ENCODE results near the gene ATP8A2.
"Not testable (repeated sequence)": the region's sequence is repeated elsewhere in the genome, so short reads cannot be mapped to it uniquely, and the experiment has no call there.

Gene ATP8A2

GRCh38 chr13:26060357-26060756 lies 688.6 kb downstream of the ATP8A2 start:
- H3K9me3 ChIP-seq (ENCODE audit: control insufficient read depth in 2 of 2, low read length in 2 of 2) = no peaks in the 10 kb centered on the region
- no peaks in the 10 kb centered on the region for H3K36me3 ChIP-seq (ENCODE audit: control insufficient read depth in 2 of 2, insufficient read depth in 2 of 2, low read length in 2 of 2)
- no peak overlapping the region for H3K4me3 ChIP-seq (ENCODE audit: low read length in 2 of 2)
- H3K9ac ChIP-seq (ENCODE audit: low read length in 2 of 2) = no peak overlapping the region
- H3K27ac ChIP-seq (ENCODE audit: low read length) = no peak overlapping the region
- no peaks in the 10 kb centered on the region for H3K4me1 ChIP-seq (ENCODE audit: control insufficient read depth, insufficient read depth, low read length)
- peaks cover 0 to 5% of the 10 kb centered on the region in 2 donors for H3K27me3 ChIP-seq (ENCODE audit: control insufficient read depth in 1 of 2, insufficient read depth in 2 of 2, low read length in 2 of 2)

GRCh38 chr13:26061256-26061655 lies 689.5 kb downstream of the ATP8A2 start:
- Histone ChIP-seq H3K4me1 (ENCODE audit: control insufficient read depth, insufficient read depth, low read length) (no peaks in the 10 kb centered on the region), H3K9ac (ENCODE audit: low read length in 2 of 2) (no peak overlapping the region), H3K4me3 (ENCODE audit: low read length in 2 of 2) (no peak overlapping the region), H3K9me3 (ENCODE audit: control insufficient read depth in 2 of 2, low read length in 2 of 2) (no peaks in the 10 kb centered on the region), H3K27me3 (ENCODE audit: control insufficient read depth in 1 of 2, insufficient read depth in 2 of 2, low read length in 2 of 2) (peaks cover 0 to 5% of the 10 kb centered on the region in 2 donors), H3K27ac (ENCODE audit: low read length) (no peak overlapping the region), H3K36me3 (ENCODE audit: control insufficient read depth in 2 of 2, insufficient read depth in 2 of 2, low read length in 2 of 2) (no peaks in the 10 kb centered on the region)

GRCh38 chr13:26061947-26062346 lies 690.2 kb downstream of the ATP8A2 start:
- no peaks in the 10 kb centered on the region for H3K4me1 ChIP-seq (ENCODE audit: control insufficient read depth, insufficient read depth, low read length)
- H3K9me3 ChIP-seq (ENCODE audit: control insufficient read depth in 2 of 2, low read length in 2 of 2) = no peaks in the 10 kb centered on the region
- no peaks in the 10 kb centered on the region for H3K36me3 ChIP-seq (ENCODE audit: control insufficient read depth in 2 of 2, insufficient read depth in 2 of 2, low read length in 2 of 2)
- no peak overlapping the region for H3K27ac ChIP-seq (ENCODE audit: low read length)
- peaks cover 0 to 4% of the 10 kb centered on the region in 2 donors for H3K27me3 ChIP-seq (ENCODE audit: control insufficient read depth in 1 of 2, insufficient read depth in 2 of 2, low read length in 2 of 2)
- no peak overlapping the region for H3K4me3 ChIP-seq (ENCODE audit: low read length in 2 of 2)
- no peak overlapping the region for H3K9ac ChIP-seq (ENCODE audit: low read length in 2 of 2)

- Histone ChIP-seq H3K27ac (ENCODE audit: low read length) (no peak overlapping the region), H3K9me3 (ENCODE audit: control insufficient read depth in 2 of 2, low read length in 2 of 2) (no peaks in the 10 kb centered on the region), H3K9ac (ENCODE audit: low read length in 2 of 2) (no peak overlapping the region), H3K27me3 (ENCODE audit: control insufficient read depth in 1 of 2, insufficient read depth in 2 of 2, low read length in 2 of 2) (no peaks in the 10 kb centered on the region), H3K4me3 (ENCODE audit: low read length in 2 of 2) (no peak overlapping the region), H3K36me3 (ENCODE audit: control insufficient read depth in 2 of 2, insufficient read depth in 2 of 2, low read length in 2 of 2) (no peaks in the 10 kb centered on the region), H3K4me1 (ENCODE audit: control insufficient read depth, insufficient read depth, low read length) (no peaks in the 10 kb centered on the region)
Observed at GRCh38 chr13:26062853-26063444, 691.2 kb downstream of the ATP8A2 start.

GRCh38 chr13:26066492-26066891 lies 694.7 kb downstream of the ATP8A2 start:
- H3K9ac ChIP-seq (ENCODE audit: low read length in 2 of 2); H3K27ac ChIP-seq (ENCODE audit: low read length); H3K4me1 ChIP-seq (ENCODE audit: control insufficient read depth, insufficient read depth, low read length); H3K4me3 ChIP-seq (ENCODE audit: low read length in 2 of 2); H3K9me3 ChIP-seq (ENCODE audit: control insufficient read depth in 2 of 2, low read length in 2 of 2); H3K27me3 ChIP-seq (ENCODE audit: control insufficient read depth in 1 of 2, insufficient read depth in 2 of 2, low read length in 2 of 2); H3K36me3 ChIP-seq (ENCODE audit: control insufficient read depth in 2 of 2, insufficient read depth in 2 of 2, low read length in 2 of 2): not testable (repeated sequence)

- no peaks in the 10 kb centered on the region for H3K4me1 ChIP-seq (ENCODE audit: control insufficient read depth, insufficient read depth, low read length)
Observed at GRCh38 chr13:26067601-26068000, 695.8 kb downstream of the ATP8A2 start.

GRCh38 chr13:26068372-26068771 lies 696.6 kb downstream of the ATP8A2 start:
- H3K4me1 ChIP-seq (ENCODE audit: control insufficient read depth, insufficient read depth, low read length); H3K27me3 ChIP-seq (ENCODE audit: control insufficient read depth in 1 of 2, insufficient read depth in 2 of 2, low read length in 2 of 2); H3K27ac ChIP-seq (ENCODE audit: low read length); H3K36me3 ChIP-seq (ENCODE audit: control insufficient read depth in 2 of 2, insufficient read depth in 2 of 2, low read length in 2 of 2); H3K4me3 ChIP-seq (ENCODE audit: low read length in 2 of 2); H3K9ac ChIP-seq (ENCODE audit: low read length in 2 of 2); H3K9me3 ChIP-seq (ENCODE audit: control insufficient read depth in 2 of 2, low read length in 2 of 2): not testable (repeated sequence)

More at GRCh38 chr13:26067601-26068000, 695.8 kb downstream of the ATP8A2 start:
- no peaks in the 10 kb centered on the region for H3K9me3 ChIP-seq (ENCODE audit: control insufficient read depth in 2 of 2, low read length in 2 of 2)
- no peak overlapping the region for H3K9ac ChIP-seq (ENCODE audit: low read length in 2 of 2)
- no peaks in the 10 kb centered on the region for H3K36me3 ChIP-seq (ENCODE audit: control insufficient read depth in 2 of 2, insufficient read depth in 2 of 2, low read length in 2 of 2)
- no peak overlapping the region for H3K4me3 ChIP-seq (ENCODE audit: low read length in 2 of 2)
- no peak overlapping the region for H3K27ac ChIP-seq (ENCODE audit: low read length)
- H3K27me3 ChIP-seq (ENCODE audit: control insufficient read depth in 1 of 2, insufficient read depth in 2 of 2, low read length in 2 of 2) = no peaks in the 10 kb centered on the region

GRCh38 chr13:26069642-26070041 lies 697.9 kb downstream of the ATP8A2 start:
- H3K9me3 ChIP-seq (ENCODE audit: control insufficient read depth in 2 of 2, low read length in 2 of 2); H3K27ac ChIP-seq (ENCODE audit: low read length); H3K4me3 ChIP-seq (ENCODE audit: low read length in 2 of 2); H3K4me1 ChIP-seq (ENCODE audit: control insufficient read depth, insufficient read depth, low read length); H3K27me3 ChIP-seq (ENCODE audit: control insufficient read depth in 1 of 2, insufficient read depth in 2 of 2, low read length in 2 of 2); H3K9ac ChIP-seq (ENCODE audit: low read length in 2 of 2); H3K36me3 ChIP-seq (ENCODE audit: control insufficient read depth in 2 of 2, insufficient read depth in 2 of 2, low read length in 2 of 2): not testable (repeated sequence)

- Histone ChIP-seq H3K27me3 (ENCODE audit: control insufficient read depth in 1 of 2, insufficient read depth in 2 of 2, low read length in 2 of 2) (peaks cover 0 to 4% of the 10 kb centered on the region in 2 donors), H3K4me1 (ENCODE audit: control insufficient read depth, insufficient read depth, low read length) (no peaks in the 10 kb centered on the region), H3K9me3 (ENCODE audit: control insufficient read depth in 2 of 2, low read length in 2 of 2) (no peaks in the 10 kb centered on the region), H3K27ac (ENCODE audit: low read length) (no peak overlapping the region), H3K4me3 (ENCODE audit: low read length in 2 of 2) (no peak overlapping the region), H3K36me3 (ENCODE audit: control insufficient read depth in 2 of 2, insufficient read depth in 2 of 2, low read length in 2 of 2) (no peaks in the 10 kb centered on the region), H3K9ac (ENCODE audit: low read length in 2 of 2) (no peak overlapping the region)
Observed at GRCh38 chr13:26071691-26072090, 699.9 kb downstream of the ATP8A2 start.

GRCh38 chr13:26072335-26072734 lies 700.6 kb downstream of the ATP8A2 start:
- not testable (repeated sequence) for H3K36me3 ChIP-seq (ENCODE audit: control insufficient read depth in 2 of 2, insufficient read depth in 2 of 2, low read length in 2 of 2); H3K9me3 ChIP-seq (ENCODE audit: control insufficient read depth in 2 of 2, low read length in 2 of 2); H3K4me1 ChIP-seq (ENCODE audit: control insufficient read depth, insufficient read depth, low read length); H3K4me3 ChIP-seq (ENCODE audit: low read length in 2 of 2); H3K9ac ChIP-seq (ENCODE audit: low read length in 2 of 2); H3K27me3 ChIP-seq (ENCODE audit: control insufficient read depth in 1 of 2, insufficient read depth in 2 of 2, low read length in 2 of 2); H3K27ac ChIP-seq (ENCODE audit: low read length)

GRCh38 chr13:26074706-26075105 lies 702.9 kb downstream of the ATP8A2 start:
- H3K27ac ChIP-seq (ENCODE audit: low read length) = no peak overlapping the region
- H3K9me3 ChIP-seq (ENCODE audit: control insufficient read depth in 2 of 2, low read length in 2 of 2) = no peaks in the 10 kb centered on the region
- H3K4me3 ChIP-seq (ENCODE audit: low read length in 2 of 2) = no peak overlapping the region
- peaks cover 0 to 7% of the 10 kb centered on the region in 2 donors for H3K27me3 ChIP-seq (ENCODE audit: control insufficient read depth in 1 of 2, insufficient read depth in 2 of 2, low read length in 2 of 2)
- no peak overlapping the region for H3K9ac ChIP-seq (ENCODE audit: low read length in 2 of 2)
- H3K36me3 ChIP-seq (ENCODE audit: control insufficient read depth in 2 of 2, insufficient read depth in 2 of 2, low read length in 2 of 2) = no peaks in the 10 kb centered on the region
- H3K4me1 ChIP-seq (ENCODE audit: control insufficient read depth, insufficient read depth, low read length) = no peaks in the 10 kb centered on the region
